ENCODE measurements around the gene NDST3.
A peak's percentile ranks its signal among the peaks of the same experiment; 100 is the strongest.
"Not testable (repeated sequence)": the region's sequence is repeated elsewhere in the genome, so short reads cannot be mapped to it uniquely, and the experiment has no call there.

The NDST3 gene

DNA sequence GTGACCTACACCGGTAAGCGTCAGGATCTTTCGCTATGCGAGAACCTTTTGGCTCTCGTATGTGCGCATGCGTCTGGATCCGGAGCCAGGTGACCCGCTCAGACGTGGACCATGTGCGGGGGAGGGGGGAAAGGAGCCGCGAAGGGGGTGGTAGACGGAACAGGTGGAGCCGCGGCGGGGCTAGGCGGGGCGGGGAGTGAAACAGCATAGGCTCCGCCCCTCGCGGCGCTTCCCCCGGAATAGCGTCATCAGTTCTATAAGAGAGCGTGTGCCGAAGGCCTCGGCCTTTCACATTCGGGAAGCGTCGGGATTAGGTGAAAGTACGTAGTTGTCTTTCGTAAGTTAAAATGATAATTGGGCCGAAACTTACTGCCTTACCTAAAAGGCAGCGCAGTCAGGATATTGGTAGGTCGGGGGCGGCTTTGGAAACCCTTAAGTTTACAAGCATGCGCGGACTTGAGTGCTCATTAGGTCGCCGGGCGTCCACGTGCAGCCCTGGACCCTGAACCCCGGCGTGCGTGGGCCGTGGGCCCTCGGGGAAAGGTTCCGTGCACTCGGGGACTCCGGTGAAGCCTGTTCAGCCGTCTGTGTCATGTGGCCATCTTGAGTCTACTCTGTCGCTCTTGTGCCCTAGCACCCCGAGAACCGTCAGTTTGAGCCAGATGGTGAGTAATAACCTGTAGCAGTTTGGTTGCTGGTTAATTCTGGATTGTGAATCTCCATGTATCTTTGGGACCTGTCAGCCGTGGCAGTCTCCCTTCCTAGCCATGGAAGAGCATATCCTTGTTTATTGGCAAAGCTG is 244.4 kb downstream of the NDST3 start:
- DNase-seq = peak; percentile 93

DNA sequence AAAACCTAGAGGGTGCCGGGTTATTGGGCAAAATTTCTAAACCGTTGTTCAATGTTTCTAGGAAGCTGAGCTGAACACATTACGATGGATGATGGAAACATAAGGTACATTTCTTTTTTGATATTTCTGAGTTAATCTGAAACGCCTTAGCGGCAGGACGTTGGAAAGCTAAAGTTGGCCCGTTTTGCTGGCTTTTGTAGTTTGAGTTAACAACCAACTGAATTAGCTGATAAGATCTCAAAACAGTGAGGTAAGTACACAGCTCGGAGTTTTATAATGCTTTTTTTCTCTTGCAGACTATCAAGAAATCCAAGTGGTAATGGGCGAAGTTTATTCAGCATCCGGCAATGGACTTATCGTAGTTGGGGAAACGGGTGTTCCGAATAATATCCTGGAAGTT is 245.0 kb downstream of the NDST3 start:
- no peak for DNase-seq

DNA sequence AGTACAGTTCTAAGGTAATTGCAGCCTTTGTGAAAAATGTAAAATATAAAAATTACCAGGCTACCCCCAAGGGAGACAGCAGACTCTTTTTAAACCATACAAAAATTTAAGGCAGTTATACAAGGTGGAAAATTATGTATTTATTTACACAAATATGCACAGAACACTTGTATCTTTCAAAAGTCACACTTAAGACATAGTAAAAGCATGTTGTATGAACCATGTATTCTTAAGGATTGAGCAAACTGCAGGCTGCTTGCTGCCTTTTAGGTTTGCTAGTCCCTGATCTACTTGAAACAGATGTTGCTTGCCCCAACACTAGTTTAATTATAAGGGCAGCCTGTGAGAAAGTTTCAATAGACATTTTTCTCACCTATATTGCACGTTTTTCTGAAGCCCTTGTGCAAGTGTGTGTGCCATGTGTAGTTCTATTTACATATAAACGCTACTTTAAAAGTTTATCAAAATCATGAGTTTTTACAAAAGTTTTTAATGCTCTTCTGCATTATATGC is 245.7 kb downstream of the NDST3 start:
- DNase-seq = no peak

DNA sequence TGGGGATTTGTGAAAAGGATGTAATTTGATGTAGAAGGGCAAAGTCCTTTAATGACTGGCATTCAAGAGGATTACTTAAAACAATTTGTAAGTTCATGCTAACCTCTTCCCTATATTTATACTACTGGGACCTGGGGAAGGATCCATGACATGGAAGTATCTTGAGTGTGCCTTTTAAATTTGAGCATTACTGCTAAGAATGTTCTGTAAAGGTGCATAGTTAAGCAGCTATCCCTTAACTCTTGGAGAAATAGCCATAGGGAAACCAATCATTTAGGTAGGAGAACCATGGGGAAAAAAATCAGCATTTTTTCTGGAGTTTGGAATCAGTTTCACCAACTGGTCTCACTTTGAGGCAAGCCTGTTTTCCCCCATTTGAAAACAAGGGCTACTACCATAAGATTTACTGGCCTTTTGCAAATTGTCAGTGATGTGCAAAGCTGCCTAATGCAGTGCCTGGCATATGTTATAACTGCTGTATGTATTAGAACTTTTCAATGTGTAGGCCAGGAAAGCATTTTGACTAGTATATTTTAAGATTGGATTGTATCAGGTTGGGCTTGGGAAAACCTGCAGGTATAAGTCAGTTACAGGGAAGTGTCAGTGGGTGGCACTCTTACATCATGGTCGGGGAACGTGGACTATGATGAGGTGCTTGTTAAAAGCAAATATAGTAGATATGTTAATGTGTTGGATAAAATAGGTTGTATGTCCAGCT is 246.4 kb downstream of the NDST3 start:
- DNase-seq = peak; percentile 35

DNA sequence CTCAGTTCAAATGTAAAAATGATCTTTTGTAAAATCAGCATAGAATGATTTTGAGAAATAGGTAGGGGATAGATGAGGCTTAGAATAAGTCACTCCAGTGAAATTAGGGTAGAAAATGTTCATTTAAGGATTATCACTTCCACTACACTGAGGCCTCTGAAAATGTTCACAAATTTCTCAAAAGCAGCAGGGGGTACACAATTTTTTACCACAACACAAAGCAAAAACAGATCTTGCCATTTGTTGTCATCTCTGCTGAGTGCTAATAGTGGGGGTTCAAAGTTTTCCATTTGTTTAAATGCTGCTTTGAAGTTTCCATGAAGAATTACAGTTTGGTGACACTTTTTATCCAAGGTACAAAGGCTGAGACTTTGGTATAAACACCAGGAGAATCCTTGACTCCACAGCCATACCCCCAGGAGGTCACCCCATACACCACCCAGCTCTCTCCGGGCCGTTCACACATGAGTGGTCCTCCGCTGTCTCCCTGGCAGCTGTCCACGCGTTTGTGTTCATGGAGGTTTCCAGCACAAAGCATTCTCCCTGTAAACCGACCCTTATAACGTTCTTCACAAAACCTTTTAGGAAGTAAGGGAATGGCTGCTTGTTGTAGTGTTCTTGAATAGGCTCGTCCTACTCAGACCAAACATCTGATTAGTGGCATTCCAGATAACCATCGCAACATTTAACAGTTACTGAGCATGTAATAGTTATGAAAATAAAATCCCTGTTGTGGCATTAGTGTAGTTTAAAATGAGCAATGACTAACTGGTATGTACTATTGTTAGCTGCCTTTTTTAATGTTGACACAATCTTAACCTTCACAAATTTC is 247.5 kb downstream of the NDST3 start:
- no peak for DNase-seq

DNA sequence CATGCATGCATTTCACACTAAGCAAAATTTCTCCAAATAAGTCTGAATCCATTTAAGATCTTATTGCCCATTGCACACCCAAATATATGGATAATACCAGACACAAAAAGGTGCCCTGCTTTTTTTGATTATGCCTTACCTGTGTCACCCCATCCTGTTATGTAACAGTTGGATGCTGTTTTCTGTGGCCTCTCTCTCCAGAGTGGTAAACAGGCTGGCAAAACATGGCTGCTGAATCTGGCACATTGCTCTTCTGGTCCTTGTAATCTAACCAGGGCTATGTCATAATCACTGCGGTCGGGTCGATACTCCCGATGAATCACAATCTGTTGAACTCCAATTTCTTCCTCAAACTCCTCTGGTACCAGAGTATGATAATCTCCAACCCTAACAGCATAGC is 248.4 kb downstream of the NDST3 start:
- DNase-seq = no peak

DNA sequence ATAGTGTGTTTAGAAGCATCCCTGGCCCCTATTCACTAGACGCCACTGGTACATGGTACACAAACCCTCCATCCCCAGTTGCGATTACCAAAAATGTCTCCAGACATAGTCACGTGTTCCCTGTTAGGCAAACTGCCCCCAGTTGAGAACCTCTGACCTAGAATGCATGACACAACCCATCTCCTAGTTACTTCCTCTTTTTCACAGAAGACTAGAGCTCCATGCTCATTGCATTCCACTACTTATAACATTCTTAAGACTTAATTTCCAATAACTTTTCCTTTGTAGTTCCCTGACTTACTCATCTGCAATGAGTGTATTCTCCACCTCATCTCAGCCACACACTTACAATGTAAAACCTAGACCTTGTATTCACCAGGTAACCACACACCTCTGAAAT is 249.9 kb downstream of the NDST3 start:
- DNase-seq = peak; percentile 8

DNA sequence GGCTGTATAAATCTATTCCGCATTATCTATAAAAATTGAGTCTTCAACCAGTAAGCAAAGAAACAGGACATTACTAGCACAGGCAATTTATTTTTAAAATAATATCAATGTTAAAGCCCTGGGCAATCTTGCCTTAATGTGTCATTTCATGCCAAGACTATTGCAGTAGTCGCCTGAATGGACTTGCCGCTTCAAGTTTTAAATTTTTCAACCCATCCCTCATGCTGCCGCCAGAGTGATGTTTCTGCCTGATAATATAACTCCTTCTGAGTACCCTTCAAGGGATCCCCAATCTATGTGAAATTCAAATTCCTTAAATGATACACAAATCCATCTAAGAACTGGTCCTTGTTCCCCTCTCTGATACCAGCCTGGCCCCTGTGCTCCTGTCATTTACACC is 251.6 kb downstream of the NDST3 start:
- no peak for DNase-seq

DNA sequence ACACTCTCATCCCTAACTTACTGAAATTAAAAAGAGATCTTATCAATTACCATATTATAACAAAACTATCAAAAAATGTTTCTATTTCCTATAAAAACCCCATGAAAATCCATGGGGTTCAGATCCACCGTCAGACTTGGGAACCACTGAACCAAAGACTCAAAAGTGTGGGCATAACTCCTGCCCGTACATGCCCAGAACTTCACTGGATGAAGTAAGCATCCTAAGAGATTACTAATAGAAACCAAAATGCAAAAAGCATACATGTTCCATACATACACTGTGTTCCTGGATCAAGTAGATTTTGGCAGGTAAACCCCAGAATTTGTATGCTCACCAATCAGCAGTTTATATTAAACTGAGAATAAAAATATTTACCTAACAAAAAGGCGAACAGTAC is 252.4 kb downstream of the NDST3 start:
- no peak for DNase-seq

DNA sequence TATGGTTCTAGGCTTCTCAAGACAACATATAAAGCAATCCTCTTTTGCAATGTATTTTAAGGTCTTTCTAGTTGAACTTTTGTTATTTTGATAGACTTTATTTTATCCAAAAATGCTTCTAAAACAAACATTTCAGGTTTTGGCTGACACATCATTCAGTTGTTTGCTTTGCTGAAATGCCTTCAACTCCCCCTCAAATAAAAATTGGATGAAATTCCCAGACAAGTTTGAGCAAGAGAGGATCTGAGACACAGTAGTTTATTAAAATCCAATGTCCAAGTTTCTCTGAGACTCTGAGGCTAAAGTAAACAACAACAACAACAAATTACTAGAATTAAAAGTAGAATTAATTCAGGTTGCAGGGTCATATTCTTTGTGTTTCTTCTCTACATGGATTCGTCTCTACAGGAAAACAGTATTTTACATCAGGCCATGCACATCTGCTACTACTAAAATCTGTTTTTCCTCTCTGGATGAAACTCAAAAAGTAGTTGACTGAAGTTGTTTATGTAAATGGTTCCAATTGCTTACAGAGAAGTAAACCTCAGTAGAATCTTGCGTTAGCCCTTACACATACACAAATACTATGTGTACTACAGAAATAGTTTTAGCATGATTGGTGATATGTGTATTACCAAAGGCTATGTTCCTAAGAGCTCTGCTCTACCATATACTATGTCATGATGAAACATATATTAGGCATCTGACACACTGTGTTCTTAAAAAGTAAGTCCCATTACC is 253.6 kb downstream of the NDST3 start:
- no peak for DNase-seq

DNA sequence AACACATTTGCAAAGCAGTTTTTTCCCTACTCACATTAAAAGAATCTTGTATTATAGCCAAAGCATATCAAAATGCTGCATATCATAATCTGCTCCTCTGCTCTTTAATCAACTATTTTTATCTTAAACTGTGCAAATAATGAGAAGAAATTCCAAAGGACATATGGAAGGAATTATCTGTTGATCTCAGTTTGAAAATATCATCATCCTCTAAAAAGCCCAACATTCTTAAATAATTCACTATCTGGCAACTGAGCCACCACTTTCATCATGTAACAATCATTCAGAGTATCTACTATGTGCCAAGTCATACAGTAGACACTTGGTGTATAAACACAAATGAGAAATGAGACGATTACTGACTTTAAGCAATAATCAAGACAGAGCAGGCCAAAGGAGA is 255.5 kb downstream of the NDST3 start:
- DNase-seq = no peak

DNA sequence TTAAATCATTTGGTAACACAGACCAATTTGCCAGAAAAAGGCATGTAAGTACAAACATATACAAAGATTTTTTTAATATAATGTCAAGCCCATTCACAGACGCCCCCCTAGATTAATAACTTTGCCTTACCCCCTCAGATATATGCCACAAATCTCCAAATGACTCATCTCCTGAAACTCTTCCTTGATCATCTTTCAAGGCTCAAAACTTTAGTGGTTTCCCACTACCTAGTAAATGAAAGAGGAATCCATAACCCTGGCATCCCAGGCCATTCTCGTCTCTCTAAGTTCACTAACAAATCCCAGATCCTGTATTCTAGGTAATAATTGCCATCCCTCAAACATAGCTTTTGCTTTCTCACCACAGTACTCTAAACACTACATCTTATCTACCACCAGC is 256.7 kb downstream of the NDST3 start:
- no peak for DNase-seq

DNA sequence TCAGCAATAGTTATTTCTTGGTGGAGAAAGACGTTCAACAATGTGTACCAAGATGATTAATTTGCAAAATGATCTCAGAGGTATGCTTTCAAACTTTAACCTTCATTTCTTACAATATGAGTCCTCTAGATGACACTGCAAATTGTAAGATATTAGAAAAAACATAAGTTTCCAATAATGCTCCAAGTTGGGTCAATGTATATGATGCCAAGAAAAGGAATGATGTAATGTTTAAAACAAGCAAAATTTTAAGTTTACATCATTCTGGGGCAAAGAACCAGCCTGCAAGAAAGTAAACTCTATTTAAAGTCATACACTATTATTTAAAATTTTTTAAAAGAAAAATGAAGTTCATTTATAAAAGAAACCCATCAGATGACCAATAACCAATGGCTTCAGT is 262.4 kb downstream of the NDST3 start:
- DNase-seq = no peak

DNA sequence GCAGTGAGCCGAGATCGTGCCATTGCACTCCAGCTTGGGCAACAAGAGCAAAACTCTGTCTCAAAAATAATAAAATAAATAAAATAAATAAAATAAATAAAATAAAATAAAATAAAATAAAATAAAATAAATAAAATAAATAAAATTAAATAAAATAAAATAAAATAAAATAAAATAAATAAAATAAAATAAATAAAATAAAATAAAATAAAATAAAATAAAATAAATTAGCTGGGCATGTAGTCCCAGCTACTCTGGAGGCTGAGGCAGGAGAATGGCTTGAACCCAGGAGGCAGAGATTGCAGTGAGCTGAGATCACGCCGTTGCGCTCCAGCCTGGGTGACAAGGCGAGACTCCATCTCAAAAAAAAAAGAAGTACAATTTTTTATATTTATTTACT is 265.3 kb downstream of the NDST3 start:
- not testable (repeated sequence) for DNase-seq

DNA sequence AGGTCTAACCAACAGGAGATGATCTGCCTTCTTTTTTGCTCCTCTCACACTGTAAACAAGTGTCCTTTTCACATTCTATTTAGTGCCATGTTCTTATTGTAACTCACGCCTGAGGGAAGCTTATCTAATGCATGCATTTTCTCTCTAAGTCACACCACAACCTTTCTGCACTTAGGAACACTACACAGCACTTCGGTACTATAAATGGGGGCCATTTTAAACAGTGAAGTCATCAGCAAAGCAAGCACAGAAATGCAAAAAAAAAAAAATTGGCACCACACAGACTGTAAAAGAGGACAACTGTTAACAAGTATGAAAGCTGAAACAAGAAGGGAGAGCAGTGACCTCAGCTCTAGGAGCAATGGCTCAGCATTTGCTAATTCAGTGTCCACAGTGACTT is 273.4 kb downstream of the NDST3 start:
- DNase-seq = no peak
